Stimulated activated effector memory CD8-positive, alpha-beta T cell treated with anti-CD3 and anti-CD28 coated beads, Interleukin-12 subunit alpha, Interleukin-12 subunit beta, amount 100 ng/mL, for 72 hours (primary cell): ENCODE data around the gene ABHD16A.
A peak's percentile ranks its signal among the peaks of the same experiment; 100 is the strongest.

Experiments used
- ATAC-seq: fragments of 150-1000 bp; cut with Tn5 transposase; 2 replicates; pipeline ENCODE4 v1.10.0; 2021
- DNase-seq, 2 donors: peaks; one replicate each; pipeline ENCODE4 v3.0.0; 2021 to 2022; ENCODE audit warnings: low spot score in 2 of 2
- H3K27ac Mint-ChIP-seq: one replicate; pipeline ENCODE4 v1.8.0; 2022; ENCODE audit warnings: mild to moderate bottlenecking, mixed read lengths
- H3K36me3 Mint-ChIP-seq: one replicate; pipeline ENCODE4 v1.8.0; 2022; ENCODE audit warnings: mild to moderate bottlenecking, mixed read lengths
- H3K4me1 Mint-ChIP-seq: one replicate; pipeline ENCODE4 v1.8.0; 2022; ENCODE audit warnings: mixed read lengths
- H3K4me3 Mint-ChIP-seq: one replicate; pipeline ENCODE4 v1.8.0; 2022; ENCODE audit warnings: mild to moderate bottlenecking, mixed read lengths
- H3K9me3 Mint-ChIP-seq: one replicate; pipeline ENCODE4 v1.8.0; 2022; ENCODE audit warnings: mixed read lengths

Gene ABHD16A

DNA sequence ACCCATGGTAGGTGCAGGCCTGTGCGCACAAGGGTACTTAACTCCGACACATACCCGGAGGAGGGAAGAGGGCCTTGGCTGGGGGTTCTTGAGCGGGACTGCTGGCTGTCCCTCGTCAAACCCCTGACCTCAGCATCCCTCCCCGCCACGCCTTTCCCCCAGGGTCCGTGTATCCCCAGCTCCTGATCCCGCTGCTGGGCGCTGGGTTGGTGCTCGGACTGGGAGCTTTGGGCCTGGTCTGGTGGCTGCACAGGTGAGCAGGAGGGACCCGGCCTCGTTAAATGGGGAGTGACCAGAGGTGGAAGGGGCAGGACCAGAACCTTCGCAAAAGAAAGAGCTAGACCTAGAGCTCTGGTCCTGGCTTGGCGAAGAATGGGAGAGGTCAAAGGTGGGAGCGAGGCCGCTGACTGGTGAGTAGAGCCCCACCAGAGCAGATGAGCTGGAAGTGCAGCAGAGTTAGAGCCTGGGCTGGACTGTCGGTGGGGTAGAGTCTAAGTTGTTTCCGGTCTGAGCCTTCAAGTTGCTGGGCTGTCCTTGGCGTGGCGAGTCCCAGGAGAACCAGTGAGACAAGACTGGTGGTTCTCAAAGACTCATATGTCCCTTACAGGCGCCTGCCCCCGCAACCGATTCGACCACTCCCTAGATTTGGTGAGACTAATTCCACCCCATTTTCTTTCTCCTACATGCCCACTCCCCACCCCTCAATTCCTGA is 21.0 kb upstream of the ABHD16A start:
- Mint-ChIP-seq H3K4me1 (peaks cover 40% of the 10 kb centered on the region), H3K4me3 (no peak overlapping the region), H3K27ac (peak overlapping the region; percentile 42), H3K36me3 (peaks cover 17% of the 10 kb centered on the region), H3K9me3 (no peaks in the 10 kb centered on the region)
- ATAC-seq (no peak), DNase-seq (no peak)

DNA sequence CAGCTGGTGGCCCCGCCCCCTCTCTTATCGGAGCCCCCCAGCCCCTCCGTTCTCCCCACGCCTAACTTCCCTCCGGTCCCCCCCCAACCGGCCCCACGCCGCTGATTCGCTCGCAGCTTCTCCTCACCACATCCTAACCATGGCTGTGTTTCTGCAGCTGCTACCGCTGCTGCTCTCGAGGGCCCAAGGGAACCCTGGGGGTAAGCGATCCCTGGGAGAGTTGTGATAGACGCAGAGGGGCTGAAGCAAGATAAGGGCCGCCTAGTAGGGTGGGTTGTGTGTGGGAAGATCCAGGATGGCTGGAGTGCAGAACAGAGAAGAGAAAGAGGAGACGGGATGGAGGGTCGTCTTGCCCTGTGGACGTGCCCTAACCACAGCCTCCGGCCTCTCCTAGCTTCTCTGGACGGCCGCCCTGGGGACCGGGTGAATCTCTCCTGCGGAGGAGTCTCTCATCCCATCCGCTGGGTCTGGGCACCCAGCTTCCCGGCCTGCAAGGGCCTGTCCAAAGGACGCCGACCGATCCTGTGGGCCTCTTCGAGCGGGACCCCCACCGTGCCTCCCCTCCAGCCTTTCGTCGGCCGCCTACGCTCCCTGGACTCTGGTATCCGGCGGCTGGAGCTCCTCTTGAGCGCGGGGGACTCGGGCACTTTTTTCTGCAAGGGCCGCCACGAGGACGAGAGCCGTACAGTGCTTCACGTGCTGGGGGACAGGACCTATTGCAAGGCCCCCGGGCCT is 20.3 kb upstream of the ABHD16A start, which contains the start of gene MPIG6B:
MPIG6B (plus strand) TSS at position 129 of the 735 bp plus-strand sequence; CDS start at position 140, 11 bp downstream.
- Mint-ChIP-seq H3K4me1 (peaks cover 33% of the 10 kb centered on the region), H3K36me3 (peaks cover 9% of the 10 kb centered on the region), H3K9me3 (no peaks in the 10 kb centered on the region), H3K27ac (peak within 1 kb of the TSS; percentile 42), H3K4me3 (no peak within 1 kb of the TSS)
- no peak for DNase-seq
- no peak for ATAC-seq

DNA sequence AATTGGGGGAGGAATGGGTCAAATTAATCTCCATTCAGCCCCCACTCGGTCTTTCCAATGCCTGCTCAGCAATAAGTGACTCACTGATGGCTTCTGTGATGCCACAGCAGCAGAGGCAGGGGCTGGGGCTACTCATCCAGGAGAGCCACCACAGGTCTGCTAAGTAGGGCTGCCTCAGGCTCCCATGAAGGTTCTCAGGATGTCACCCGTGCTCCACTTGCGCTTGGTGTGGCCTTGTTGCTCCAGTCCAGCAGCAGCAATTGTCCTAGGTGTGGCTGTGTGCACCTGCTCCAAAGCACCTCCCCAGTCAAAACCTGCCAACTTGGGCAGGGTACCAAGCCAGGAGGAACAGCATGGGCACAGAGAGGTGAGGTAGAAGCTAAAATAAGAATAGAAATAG is 19.0 kb upstream of the ABHD16A start:
- peaks cover 8% of the 10 kb centered on the region for H3K36me3 Mint-ChIP-seq
- H3K9me3 Mint-ChIP-seq, result no peaks in the 10 kb centered on the region
- ATAC-seq, result no peak
- H3K4me1 Mint-ChIP-seq, result peaks cover 23% of the 10 kb centered on the region
- H3K27ac Mint-ChIP-seq, result no peak overlapping the region
- no peak for DNase-seq
- no peak overlapping the region for H3K4me3 Mint-ChIP-seq

DNA sequence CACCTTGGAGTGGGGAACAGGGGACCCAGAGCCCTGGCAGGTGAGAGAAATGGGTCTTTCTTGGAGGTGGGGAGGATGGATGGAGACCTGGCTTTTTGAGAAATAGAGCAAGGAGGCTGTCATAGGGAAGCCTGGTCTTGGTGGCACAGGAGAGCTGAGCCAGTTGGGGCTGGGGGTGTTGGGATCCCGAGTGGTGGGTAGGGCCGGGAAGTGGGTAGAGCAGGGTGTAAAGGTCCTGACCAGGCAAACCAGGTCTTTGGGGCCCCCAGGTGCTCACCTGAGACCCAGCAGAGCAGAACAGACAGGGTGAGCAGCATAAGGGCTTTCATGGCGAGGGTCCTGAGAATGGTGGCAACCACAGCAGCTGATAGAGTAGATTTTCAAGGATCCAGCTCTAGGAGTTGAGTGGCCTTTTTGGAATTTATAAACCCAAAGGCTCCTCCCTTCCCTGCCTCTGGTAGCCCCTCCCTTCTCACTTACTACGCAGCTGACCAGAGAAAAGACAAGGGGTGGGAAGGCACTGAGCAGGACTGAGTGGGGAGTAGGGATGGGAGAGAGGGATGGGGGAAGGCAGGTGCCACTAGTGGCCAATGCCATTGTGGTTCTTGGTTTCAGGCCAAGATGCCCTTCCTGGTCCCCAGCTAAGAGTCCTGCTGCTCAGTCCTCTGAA is 18.4 kb upstream of the ABHD16A start, which contains the start of gene LY6G6C:
LY6G6C (minus strand) TSS at position 396 of the 670 bp plus-strand sequence; CDS start at position 329, 67 bp downstream.
- Mint-ChIP-seq H3K27ac (no peak within 1 kb of the TSS), H3K4me3 (no peak within 1 kb of the TSS), H3K36me3 (peaks cover 8% of the 10 kb centered on the region), H3K9me3 (no peaks in the 10 kb centered on the region), H3K4me1 (peaks cover 16% of the 10 kb centered on the region)
- DNase-seq, result no peak
- no peak for ATAC-seq

DNA sequence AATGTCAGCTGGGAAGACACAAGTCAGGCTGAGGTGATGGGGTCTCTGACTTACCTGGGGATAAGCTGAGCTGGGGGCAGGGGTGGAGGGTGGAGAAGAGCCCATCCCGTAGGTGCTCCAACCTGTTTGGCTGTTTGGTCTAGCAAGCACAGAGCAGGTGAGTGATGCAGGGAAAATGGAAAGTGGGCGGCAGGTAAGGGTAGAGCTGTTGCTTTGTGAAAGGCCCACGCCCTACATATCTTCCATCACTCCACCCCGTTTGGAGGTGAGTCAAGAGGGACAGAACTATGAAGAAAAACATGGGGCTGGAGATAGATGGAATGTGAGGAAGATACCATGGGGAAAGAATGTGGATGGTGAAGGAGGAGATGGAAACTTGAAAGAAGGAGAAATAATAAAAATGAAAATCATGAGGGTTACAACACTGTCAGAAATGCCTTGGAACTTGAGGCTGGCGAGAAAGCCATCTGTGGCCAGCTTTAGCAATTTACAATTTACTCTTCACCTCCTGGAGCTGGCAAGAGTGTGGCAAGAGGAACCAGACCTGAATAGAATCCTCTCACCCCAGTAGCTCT is 17.2 kb upstream of the ABHD16A start:
- Mint-ChIP-seq H3K4me3 (no peak overlapping the region), H3K27ac (no peak overlapping the region), H3K36me3 (peaks cover 8% of the 10 kb centered on the region), H3K9me3 (no peaks in the 10 kb centered on the region), H3K4me1 (peaks cover 5% of the 10 kb centered on the region)
- DNase-seq (no peak), ATAC-seq (no peak)

DNA sequence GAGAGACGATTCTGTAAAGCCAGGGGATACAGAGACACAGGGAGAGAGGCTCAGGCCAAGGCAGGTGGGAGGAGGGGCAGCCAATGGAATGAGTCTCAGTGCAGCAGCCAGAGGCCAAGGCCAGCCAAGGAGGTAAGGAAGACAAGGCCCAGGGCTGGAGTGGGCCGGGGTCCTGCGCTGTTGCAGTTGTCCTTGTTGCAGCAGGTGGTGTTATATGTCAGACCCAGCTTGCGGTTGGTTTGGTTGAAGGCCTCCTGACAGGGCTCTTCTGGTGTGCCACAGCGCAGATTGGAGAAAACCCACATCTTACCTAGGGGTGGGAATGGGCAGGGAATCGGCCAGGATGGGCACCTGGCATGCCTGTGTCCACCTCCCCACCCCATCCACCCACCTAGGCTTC is 15.9 kb upstream of the ABHD16A start:
- Mint-ChIP-seq H3K27ac (peak overlapping the region; percentile 60), H3K9me3 (no peaks in the 10 kb centered on the region)

DNA sequence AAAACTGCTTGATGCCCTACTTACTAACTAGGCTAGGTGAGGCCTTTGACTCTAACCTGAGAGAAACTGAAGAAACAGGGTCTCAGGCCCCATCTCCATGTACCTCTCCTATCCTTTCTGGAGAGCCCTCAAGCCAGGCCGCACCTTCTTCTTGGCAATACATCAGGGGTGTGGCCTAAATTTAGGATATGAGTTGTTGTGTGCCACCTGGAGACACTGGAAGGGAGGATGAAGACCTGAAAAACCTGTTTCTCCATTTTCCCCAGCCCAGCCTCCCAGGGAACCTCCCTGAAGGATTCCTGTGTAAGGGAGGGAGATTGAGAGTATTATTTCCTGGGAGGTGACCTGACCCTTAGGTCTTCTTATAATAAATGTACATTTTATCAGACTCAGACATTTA is 15.1 kb upstream of the ABHD16A start:
- peaks cover under 1% of the 10 kb centered on the region for H3K36me3 Mint-ChIP-seq
- H3K4me3 Mint-ChIP-seq, result no peak overlapping the region
- ATAC-seq, result no peak
- no peak for DNase-seq
- no peaks in the 10 kb centered on the region for H3K9me3 Mint-ChIP-seq
- no peaks in the 10 kb centered on the region for H3K4me1 Mint-ChIP-seq
- peak overlapping the region; percentile 10 for H3K27ac Mint-ChIP-seq

More for the DNA sequence above, 15.9 kb upstream of the ABHD16A start:
- H3K4me3 Mint-ChIP-seq, result no peak overlapping the region
- DNase-seq, result no peak
- ATAC-seq, result no peak
- peaks cover 4% of the 10 kb centered on the region for H3K4me1 Mint-ChIP-seq
- H3K36me3 Mint-ChIP-seq, result peaks cover 8% of the 10 kb centered on the region

DNA sequence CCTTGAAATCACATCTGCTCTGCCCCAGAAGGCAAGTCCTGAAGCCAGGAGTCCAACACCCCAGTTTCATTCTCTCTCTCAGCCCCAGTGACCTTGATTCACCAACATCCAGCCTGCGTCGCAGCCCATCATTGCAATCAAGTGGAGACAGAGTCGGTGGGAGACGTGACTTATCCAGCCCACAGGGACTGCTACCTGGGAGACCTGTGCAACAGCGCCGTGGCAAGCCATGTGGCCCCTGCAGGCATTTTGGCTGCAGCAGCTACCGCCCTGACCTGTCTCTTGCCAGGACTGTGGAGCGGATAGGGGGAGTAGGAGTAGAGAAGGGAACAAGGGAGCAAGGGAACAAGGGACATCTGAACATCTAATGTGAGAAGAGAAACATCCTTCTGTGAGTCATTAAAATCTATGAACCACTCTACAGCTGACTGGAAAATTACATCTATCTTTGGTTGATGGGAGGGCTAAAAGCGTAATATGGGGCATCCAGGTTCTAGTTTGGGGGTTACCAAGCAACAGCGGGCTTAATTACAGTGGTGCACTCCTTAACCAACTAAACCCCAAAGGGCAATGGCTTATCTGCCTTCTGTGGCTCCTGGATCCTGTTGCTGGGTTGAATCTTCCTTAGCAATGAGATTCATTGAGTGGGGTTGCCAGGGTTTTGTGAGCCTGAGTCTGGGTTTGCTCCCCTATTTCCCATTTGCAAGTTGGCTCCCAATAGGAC is 14.5 kb upstream of the ABHD16A start:
- Mint-ChIP-seq H3K36me3 (no peaks in the 10 kb centered on the region), H3K4me1 (no peaks in the 10 kb centered on the region), H3K27ac (no peak overlapping the region), H3K4me3 (no peak overlapping the region), H3K9me3 (no peaks in the 10 kb centered on the region)
- DNase-seq (no peak), ATAC-seq (no peak)

DNA sequence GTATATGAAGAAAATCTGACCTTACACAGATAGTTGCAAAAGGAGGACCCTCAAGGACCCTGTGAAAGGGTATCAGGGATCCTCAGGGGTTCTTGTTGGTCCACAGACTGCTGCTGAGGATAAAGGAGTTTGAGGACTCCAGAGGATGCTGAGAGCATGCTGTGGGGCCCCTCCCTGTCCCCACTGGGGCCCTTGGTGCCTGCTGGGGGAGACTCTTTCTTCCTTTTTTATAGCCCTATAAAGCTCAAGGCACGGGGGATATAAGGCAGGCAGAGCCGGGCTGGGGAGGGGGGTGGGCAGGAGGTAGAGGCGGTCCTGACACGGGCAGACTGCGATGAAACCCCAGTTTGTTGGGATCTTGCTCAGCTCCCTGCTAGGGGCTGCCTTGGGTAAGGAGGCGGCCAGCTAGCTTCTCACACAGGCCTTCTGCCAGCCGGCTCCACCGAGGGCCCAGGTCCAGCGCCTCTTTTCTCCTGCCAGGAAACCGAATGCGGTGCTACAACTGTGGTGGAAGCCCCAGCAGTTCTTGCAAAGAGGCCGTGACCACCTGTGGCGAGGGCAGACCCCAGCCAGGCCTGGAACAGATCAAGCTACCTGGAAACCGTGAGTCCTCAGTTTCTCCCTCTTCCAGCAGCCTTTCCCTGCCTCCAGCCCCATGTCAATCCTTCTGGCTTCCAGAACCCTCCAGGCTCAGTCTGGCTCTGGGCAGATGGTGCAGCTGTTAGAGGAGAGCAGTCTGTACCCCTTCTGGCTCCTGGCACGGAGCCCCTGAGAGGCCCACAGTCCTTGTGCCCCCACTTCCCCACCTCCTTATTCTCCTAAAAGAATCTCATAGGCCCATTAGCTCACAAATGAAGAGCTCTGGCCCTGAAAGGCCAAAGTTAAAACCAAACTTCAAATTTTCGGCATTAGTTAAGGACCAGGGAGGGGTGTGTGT is 12.2 kb upstream of the ABHD16A start, which contains the start of gene LY6G6D:
LY6G6D (plus strand) TSS at position 327 of the 937 bp plus-strand sequence; CDS start at position 335, 8 bp downstream.
- peaks cover 18% of the 10 kb centered on the region for H3K4me1 Mint-ChIP-seq
- H3K4me3 Mint-ChIP-seq, result no peak within 1 kb of the TSS
- H3K9me3 Mint-ChIP-seq, result no peaks in the 10 kb centered on the region
- DNase-seq (no peak), ATAC-seq (no peak)
- H3K27ac Mint-ChIP-seq, result no peak within 1 kb of the TSS
- no peaks in the 10 kb centered on the region for H3K36me3 Mint-ChIP-seq

DNA sequence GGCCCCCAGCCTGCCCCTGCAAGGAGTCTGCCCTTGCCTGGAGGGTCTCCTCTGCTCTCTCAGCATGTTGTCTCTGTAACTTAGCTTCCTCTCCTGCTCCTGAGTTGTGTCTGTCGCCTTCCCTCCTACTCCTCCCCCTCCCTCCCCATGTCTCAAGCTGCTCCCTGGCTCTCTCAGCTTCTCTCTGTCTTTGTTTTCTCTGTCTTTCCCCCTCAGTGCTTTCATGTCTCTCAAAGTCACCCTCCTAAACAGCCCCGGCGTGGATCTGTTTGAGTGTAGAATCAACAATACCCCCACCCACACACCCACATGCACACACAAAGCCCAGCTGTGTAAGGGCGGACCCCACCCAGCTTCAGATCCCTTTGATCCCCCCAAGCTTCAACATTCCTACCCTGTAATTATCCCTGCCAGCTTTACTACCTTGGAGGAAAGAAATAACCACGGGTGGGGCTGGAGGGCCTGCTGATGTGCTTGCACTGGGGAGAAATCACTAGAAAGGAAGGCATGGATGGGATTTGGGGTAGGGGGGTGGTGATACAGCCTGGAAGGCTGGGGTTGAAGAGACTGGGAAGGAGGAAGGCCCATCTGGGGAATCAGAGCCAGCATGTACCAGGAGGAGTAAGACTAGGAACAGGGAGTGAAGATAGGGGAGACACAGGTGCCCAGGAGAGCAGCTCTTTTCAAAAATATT is 11.0 kb upstream of the ABHD16A start:
- Mint-ChIP-seq H3K36me3 (no peaks in the 10 kb centered on the region), H3K4me3 (no peak overlapping the region), H3K27ac (no peak overlapping the region), H3K4me1 (peaks cover 18% of the 10 kb centered on the region), H3K9me3 (no peaks in the 10 kb centered on the region)
- ATAC-seq (no peak), DNase-seq (no peak)

DNA sequence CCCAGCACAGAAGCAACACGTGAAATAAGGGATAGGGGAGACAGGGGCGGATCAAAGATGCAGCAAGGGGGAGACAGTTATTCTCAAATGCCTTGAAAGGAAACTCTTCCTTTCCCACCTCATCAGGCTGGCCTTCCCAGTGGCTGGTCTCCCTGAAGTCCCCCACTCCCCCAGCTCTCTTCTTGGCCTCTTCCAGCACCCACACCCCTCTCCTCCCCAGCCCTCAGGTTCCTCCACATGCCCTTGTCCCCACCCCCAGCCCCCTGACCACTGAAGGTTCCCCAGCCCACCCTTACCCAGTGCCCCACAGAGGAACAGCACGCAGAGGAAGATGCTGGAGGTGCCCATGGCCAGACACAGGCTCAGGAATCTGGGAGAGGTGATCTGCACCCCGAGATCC is 10.3 kb upstream of the ABHD16A start:
- Mint-ChIP-seq H3K4me1 (peaks cover 18% of the 10 kb centered on the region), H3K4me3 (no peak overlapping the region), H3K27ac (no peak overlapping the region), H3K36me3 (no peaks in the 10 kb centered on the region), H3K9me3 (no peaks in the 10 kb centered on the region)
- DNase-seq (no peak), ATAC-seq (no peak)

DNA sequence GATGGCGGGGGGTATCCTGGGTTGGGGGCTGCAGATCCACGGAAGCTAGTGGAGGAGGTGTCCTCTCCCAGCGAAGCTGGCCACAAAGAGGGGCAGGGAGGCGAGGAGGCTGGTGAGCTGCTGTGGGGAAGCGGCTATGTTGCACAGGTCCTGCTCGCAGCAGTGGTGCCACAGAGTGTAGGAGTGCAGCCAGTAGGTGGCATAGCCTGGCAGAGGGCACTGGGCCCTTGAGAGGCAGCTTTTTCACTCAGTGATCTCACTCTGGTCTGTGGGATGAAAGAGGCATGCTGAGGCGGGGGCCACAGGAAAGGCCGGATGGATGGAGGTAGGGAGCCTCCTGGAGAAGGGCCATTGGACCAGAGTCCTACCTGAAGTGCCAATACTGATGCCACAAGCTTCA is 9.2 kb upstream of the ABHD16A start:
- Mint-ChIP-seq H3K27ac (peak overlapping the region; percentile 63), H3K4me3 (no peak overlapping the region), H3K4me1 (peaks cover 18% of the 10 kb centered on the region), H3K36me3 (no peaks in the 10 kb centered on the region), H3K9me3 (no peaks in the 10 kb centered on the region)
- DNase-seq (no peak), ATAC-seq (peak; percentile 46)

DNA sequence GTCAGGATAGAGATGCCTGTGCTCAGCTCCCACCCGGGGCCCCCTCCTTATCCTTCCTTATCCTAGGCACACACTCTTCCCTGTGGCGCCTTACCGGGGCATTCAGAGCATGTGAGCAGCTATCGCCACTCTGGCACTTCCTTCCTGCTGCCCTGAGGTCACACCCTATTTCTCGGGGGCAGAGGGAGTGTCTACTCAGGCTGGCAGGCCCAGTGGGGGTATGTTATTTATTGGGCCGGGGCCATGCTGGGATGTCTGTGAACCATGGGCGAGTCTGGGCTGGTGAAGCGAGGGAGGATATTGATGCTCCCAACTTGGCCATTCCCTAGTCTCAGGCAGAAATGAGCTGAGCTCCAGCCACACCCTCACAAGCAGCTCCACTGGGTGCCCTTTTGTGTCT is 8.1 kb upstream of the ABHD16A start:
- H3K9me3 Mint-ChIP-seq, result no peaks in the 10 kb centered on the region
- H3K4me3 Mint-ChIP-seq, result peak overlapping the region; percentile 26
- DNase-seq, result no peak
- peak; percentile 42 for ATAC-seq
- peak overlapping the region; percentile 63 for H3K27ac Mint-ChIP-seq
- H3K36me3 Mint-ChIP-seq, result no peaks in the 10 kb centered on the region
- H3K4me1 Mint-ChIP-seq, result peaks cover 18% of the 10 kb centered on the region
